CD4-positive, alpha-beta T cell treated with Interleukin-17A for 1 hour (primary cell): ENCODE results near the gene DLGAP1.

Experiments
- DNase-seq: peaks from one replicate; pipeline ENCODE4 v3.0.0-alpha.2; 2020

DLGAP1 gene

DNA sequence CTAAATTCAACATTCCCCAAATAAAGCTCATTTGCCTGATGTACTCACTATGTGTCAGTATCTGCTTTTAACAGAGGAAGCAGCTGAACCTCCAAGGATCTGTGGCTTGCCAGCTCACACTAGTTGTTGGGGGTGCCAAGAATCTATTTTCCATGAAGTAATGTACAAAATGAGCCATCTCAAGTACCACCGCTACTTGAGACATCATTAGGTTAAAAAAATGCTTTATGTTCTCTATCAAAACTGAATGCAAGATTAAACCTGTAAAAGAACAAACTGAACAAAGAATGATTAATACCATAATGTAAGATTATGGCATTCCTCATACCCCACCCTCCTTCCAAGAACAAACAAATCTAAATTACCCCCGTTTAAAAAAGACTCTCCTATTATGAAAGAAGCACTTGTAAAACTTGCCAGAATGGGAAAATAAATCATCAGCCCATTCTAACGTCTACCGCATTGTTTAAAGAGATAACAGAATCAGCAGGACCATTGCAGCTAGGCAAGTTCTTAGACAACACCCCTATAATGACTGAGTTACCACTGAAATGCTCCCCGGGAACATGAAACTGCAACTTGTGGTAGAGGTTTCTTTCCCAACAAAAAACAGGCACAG lies 471.6 kb downstream of the DLGAP1 start:
- no peak for DNase-seq

DNA sequence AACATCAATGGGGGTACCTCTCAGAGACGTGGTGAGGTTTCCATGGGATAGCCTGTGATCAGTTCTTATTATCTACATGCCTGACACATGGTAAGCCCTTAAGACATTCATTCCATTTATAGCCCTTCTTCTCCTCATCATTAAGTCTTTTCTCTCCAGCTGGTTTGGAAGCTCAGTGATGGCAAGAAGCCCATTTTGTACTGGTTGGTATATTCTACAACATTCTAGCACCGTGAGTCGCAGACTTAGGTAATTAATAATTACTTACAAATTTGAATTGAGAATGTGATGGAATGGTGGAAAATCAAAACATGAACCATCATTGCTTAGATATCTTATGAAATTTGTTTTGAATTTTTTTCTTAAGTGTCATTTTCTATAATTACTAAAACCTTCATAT lies 472.6 kb downstream of the DLGAP1 start:
- no peak for DNase-seq

DNA sequence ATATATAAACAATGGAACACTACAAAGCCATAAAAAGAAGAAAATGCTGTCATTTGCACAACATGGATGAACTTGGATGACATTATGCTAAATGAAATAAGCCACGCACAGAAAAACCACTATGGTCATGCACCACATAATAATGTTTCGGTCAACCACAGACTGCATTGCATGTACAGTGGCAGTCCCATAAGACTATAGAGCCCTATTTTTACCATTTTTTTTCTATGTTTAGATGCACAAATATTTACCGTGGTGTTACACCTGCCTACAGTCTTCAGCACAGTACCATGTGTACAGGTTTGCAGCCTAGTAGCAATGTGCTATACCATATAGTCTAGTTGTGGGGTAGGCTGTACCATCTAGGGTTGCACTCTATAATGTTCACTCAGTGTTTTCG lies 476.1 kb downstream of the DLGAP1 start:
- no peak for DNase-seq

DNA sequence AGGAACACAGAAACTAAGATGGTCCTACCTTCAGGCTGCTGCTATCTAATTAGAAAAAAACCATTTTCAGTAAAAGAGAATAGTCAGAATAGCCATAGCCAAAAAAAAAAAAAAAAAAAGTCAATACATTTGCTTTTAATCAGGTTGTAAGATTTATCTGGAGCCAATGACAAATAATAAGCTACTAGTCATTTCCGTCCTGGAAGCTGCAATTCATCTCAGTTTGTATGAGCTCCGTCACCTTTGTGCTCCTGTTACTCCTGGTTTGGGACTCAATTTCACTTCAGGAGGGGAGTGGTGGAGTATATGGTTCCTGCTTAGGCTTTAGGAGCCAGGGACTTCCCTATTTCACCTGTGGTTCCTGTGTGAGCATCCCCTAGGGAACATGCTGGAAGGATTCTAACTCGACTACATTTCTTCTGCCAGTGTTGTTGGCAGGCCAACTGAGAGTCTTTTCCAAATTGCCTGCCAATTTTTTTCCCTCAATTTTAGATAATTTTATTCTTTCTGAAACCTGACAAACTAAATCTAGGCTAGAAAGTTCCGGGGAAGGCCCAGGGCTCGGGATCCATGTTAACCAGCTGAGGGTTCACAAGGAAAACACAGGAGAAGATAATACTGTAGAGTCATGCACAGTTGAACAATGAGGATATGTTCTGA lies 481.8 kb downstream of the DLGAP1 start:
- no peak for DNase-seq

DNA sequence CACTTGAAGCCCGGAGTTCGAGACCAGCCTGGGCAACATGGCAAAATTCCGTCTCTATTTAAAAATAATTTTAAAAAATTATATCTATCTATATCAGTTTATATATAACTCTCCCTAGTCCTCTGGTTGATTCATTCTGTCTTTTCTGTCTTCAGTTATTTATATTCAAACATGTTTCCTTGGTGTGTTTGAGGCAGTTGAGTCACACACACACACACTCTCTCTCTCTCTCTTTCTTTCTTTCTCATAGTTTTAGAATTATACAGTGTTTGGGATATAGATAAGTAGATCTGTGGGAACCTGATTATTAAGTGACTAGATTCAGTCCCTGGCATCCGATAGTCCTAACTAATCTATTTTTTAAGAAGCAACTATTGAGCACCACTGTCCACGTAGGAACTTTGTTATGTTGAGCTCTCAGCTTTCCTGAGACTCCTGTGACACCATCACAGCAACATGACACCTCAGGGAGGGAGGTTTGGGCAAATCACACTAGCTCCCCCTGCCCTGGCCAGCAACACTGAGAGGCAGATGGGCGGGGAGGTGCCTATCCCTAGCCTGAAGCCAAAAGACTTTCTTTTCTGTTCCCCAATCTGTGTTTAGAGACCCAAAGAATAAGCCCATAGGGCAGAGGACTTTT lies 482.7 kb downstream of the DLGAP1 start:
- no peak for DNase-seq

DNA sequence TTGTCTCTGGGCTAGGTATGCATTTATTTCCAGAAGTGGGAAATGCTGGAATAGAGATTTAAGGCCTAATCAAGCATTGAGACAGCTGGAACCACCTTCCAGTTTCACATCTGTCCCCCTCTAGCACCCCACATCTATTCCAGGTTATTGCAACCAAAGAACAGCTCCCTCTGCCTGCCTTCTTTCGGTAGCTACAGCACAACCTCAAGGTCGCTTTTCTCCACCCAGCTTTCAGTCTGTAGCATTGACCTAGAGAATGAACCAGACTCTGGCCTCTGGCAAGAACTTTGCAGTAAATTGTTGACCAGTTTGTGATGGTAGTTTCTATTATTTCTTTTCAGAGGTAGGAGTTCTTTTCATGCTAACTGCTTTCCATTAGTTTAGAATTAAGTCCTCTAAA lies 484.2 kb downstream of the DLGAP1 start:
- DNase-seq: no peak

- no peak for DNase-seq
These were observed 487.5 kb downstream of the DLGAP1 start for GRCh38 chr18:3967359-3968180.

- DNase-seq: no peak
These were observed 488.3 kb downstream of the DLGAP1 start for GRCh38 chr18:3966642-3967358.

DNA sequence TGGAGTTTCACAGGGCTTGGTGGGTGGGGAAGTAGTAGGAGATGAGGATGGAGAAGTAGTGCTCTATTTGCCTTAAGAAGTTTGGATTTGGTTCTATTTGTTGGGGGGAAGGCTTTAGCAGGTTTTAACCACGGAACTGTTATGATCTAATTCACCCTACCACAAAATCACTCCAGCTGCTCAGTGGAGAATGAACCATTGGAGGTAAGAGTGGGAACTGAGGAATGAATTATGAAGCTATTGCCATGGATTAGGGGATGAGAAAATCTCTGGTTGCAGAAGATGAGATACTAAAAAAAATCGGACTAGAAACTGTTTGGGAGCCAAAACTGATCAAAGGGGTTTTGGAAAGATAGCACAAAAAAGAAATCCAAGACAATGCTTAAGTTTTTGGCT lies 488.9 kb downstream of the DLGAP1 start:
- no peak for DNase-seq

GRCh38 chr18:3960977-3961376 lies 494.1 kb downstream of the DLGAP1 start:
- no peak for DNase-seq

DNA sequence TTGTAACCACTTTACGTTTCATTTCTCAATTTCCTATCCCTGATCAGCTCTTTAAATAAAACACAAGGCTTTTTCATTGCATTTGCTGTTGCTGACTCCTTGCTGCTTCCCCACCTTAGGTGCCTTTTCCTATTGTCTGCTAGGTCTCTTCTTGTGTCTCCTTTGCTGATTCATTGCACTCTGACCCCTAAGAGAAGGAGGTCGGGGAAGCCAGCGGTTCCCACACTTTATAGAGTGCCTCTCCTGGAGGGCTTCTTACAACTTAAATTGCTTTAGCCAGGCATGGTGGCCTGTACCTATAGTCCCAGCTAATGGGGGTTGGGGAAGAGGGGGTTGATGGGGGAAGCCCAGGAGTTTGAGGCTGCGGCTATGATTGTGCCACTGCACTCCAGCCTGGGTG lies 495.0 kb downstream of the DLGAP1 start:
- DNase-seq: no peak

- DNase-seq: no peak
These were observed 503.1 kb downstream of the DLGAP1 start for GRCh38 chr18:3952031-3952430.

- DNase-seq: no peak
These were observed 504.3 kb downstream of the DLGAP1 start for GRCh38 chr18:3950668-3951404.

DNA sequence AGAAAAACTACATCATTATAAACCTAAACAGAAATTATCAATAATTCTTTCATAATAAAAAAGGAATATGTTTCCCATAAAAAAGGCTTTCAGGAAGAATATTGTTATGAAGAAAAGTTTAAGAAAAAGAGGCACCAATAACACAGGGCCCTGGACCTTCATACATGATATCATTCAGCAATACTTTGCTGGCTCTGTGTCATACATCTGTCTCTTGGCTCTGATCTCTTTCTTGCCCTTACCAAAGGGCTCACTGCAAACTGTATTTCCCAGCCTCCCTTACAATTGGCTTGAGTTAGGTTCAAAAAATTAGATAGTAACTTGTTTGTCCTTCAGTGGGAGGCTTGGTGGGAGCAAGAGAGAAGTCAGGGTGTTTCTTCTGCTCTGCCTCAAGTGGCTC lies 506.1 kb downstream of the DLGAP1 start:
- DNase-seq: no peak

GRCh38 chr18:3947383-3947782 lies 507.7 kb downstream of the DLGAP1 start:
- no peak for DNase-seq

DNA sequence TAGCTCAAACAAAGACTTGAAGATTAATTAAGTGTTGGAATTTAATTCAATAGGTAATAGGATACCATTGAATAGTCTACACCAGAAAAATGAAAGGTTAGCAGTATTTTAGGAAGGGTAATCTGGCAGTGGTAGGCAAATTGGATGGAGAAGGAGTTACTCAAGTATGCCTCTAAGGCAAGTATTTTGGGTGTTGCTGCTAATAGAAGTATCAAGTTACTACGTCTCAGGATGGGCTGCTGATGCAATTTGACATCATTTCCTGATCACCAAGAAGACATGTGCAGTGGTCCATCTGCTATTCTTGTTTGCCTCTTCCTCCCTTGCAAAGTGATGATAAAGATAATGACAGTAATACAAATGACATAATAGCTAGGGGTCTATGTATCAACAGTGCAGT lies 519.8 kb downstream of the DLGAP1 start:
- DNase-seq: no peak

GRCh38 chr18:3932276-3932675 lies 522.8 kb downstream of the DLGAP1 start:
- DNase-seq: no peak

- DNase-seq: no peak
These were observed 523.5 kb downstream of the DLGAP1 start for GRCh38 chr18:3931542-3932112.

GRCh38 chr18:3931013-3931315 lies 524.1 kb downstream of the DLGAP1 start:
- no peak for DNase-seq

DNA sequence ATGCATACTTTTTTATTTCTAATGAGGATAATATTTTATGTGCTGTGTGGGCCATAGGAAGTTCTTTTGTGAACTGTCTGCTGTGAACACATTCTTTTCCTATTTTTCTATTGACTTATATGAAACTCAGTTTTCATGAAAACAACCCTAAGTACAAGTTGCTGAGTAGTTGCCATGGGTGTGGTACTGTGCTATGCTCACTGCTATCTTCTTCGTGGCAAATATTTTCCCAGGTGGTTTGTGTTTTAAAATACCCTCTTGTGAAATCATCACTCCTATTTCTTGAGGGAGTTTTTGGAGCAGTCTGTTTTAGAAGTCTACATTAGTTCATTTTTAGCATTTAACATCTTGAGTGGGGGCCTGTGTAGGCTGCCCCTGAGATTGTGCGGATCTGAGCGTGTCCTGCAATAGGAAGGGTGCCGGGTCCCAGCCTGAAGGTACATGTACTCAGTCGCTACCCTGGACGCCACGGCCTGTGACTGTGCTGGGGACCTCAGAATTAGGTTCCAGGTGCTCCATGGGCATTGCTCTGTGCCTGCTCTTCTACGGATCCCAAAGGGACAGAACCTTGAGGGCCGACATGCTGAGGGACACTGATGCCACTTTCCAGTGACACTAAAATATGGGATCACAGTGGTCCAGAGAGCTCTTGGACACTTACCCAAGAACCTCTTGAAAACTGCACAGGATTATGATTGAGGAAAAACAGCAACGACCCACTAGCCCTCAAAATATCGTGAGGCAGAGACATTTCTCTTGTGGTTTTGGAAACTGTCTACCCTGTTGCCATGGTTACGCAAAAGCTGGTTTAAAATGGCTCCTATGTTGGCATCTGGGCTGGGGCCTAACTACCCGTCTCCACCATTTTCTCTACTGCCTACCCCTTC lies 524.7 kb downstream of the DLGAP1 start:
- no peak for DNase-seq

GRCh38 chr18:3924455-3924854 lies 530.7 kb downstream of the DLGAP1 start:
- no peak for DNase-seq
